CD14-positive monocyte (primary cell): Measurements from ENCODE around the gene TMEM200B. TPM values are rescaled to one million over a fixed set of nuclear protein-coding genes. Genes with fewer than 3 reads are reported as not detected.

Experiments used
- DNase-seq, 3 donors: peaks; one replicate each; pipeline ENCODE4 v3.0.0-alpha.2; 2011 to 2022
- H2AFZ ChIP-seq: 2 replicates; pipeline ENCODE4 v1.6.0; 2012; ENCODE audit warnings: mild to moderate bottlenecking, low read depth, low read length, inconsistent platforms; ENCODE audit not compliant: insufficient read depth, poor library complexity, severe bottlenecking
- H3K27ac ChIP-seq, 2 donors: 1 replicate in 1 of 2; 2 replicates in 1 of 2; pipeline ENCODE4 v1.5.1; 2012 to 2013; ENCODE audit warnings: low read length in 2 of 2, control low read depth in 1 of 2, inconsistent platforms in 1 of 2, low read depth in 1 of 2, mild to moderate bottlenecking in 1 of 2
- H3K27me3 ChIP-seq, 2 donors: one replicate each; pipeline versions ENCODE4 v1.6.0 to v1.6.1; 2011 to 2013; ENCODE audit warnings: low read length in 2 of 2; ENCODE audit not compliant: control insufficient read depth in 2 of 2, insufficient read depth in 2 of 2
- H3K36me3 ChIP-seq, 2 donors: replicated peaks in 1 of 2; 1 replicate in 1 of 2; 2 replicates in 1 of 2; pipeline versions ENCODE4 v1.5.1 to v1.6.1; 2012 to 2013; ENCODE audit warnings: low read length in 2 of 2, control low read depth in 1 of 2, inconsistent platforms in 1 of 2, mild to moderate bottlenecking in 1 of 2; ENCODE audit not compliant: insufficient read depth in 2 of 2, control insufficient read depth in 1 of 2
- H3K4me1 ChIP-seq, 2 donors: 1 replicate in 1 of 2; 2 replicates in 1 of 2; pipeline versions ENCODE4 v1.5.1 to v1.6.1; 2012 to 2013; ENCODE audit warnings: low read length in 2 of 2, control low read depth in 1 of 2, inconsistent platforms in 1 of 2, mild to moderate bottlenecking in 1 of 2, moderate library complexity in 1 of 2; ENCODE audit not compliant: insufficient read depth in 2 of 2, control insufficient read depth in 1 of 2
- H3K4me2 ChIP-seq: replicated peaks from 2 replicates; pipeline ENCODE3; 2012; ENCODE audit warnings: low read length, moderate library complexity, mild to moderate bottlenecking; ENCODE audit not compliant: poor library complexity, severe bottlenecking; ENCODE audit errors: extremely low read depth
- H3K4me3 ChIP-seq, 3 experiments: fragments of 200-600 bp in 1 of 3; sonication (generic) in 1 of 3; replicated peaks in 1 of 3; 1 replicate in 2 of 3; 2 replicates in 1 of 3; pipeline ENCODE4 v1.5.1; 2011 to 2013; ENCODE audit warnings: low read length in 3 of 3, mild to moderate bottlenecking in 3 of 3, control low read depth in 2 of 3, low read depth in 2 of 3, inconsistent platforms in 1 of 3, moderate library complexity in 1 of 3
- H3K79me2 ChIP-seq: 2 replicates; pipeline ENCODE4 v1.6.0; 2012; ENCODE audit warnings: mild to moderate bottlenecking, control low read depth, inconsistent platforms, low read length, moderate library complexity; ENCODE audit not compliant: insufficient read depth
- H3K9ac ChIP-seq: 2 replicates; pipeline ENCODE4 v1.6.0; 2017; ENCODE audit warnings: low read length, mild to moderate bottlenecking; ENCODE audit not compliant: insufficient read depth, poor library complexity, severe bottlenecking
- H3K9me3 ChIP-seq, 2 donors: replicated peaks in 1 of 2; 1 replicate in 1 of 2; 2 replicates in 1 of 2; pipeline versions ENCODE4 v1.5.1 to v1.6.1; 2012 to 2013; ENCODE audit warnings: low read length in 2 of 2, control low read depth in 1 of 2; ENCODE audit not compliant: control insufficient read depth in 1 of 2, insufficient read depth in 1 of 2
- H4K20me1 ChIP-seq: 2 replicates; pipeline ENCODE4 v1.6.0; 2012; ENCODE audit warnings: mild to moderate bottlenecking, low read length, control low read depth, moderate library complexity; ENCODE audit not compliant: insufficient read depth
- H3K27ac Mint-ChIP-seq, 7 donors: one replicate each; pipeline ENCODE4 v1.8.0; 2020; ENCODE audit warnings: mild to moderate bottlenecking in 7 of 7, mixed read lengths in 7 of 7, moderate library complexity in 6 of 7, inconsistent platforms in 2 of 7
- H3K27me3 Mint-ChIP-seq, 3 donors: one replicate each; pipeline ENCODE4 v1.8.0; 2021 to 2022; ENCODE audit warnings: low read depth in 3 of 3, mild to moderate bottlenecking in 3 of 3, mixed read lengths in 3 of 3, moderate library complexity in 3 of 3, inconsistent platforms in 1 of 3
- H3K36me3 Mint-ChIP-seq, 2 donors: one replicate each; pipeline ENCODE4 v1.8.0; 2020; ENCODE audit warnings: mixed read lengths in 2 of 2, inconsistent platforms in 1 of 2, mild to moderate bottlenecking in 1 of 2
- H3K4me1 Mint-ChIP-seq: one replicate; pipeline ENCODE4 v1.8.0; 2020; ENCODE audit warnings: mild to moderate bottlenecking, mixed read lengths
- H3K4me3 Mint-ChIP-seq, 2 donors: one replicate each; pipeline ENCODE4 v1.8.0; 2020; ENCODE audit warnings: mild to moderate bottlenecking in 2 of 2, mixed read lengths in 2 of 2, moderate library complexity in 1 of 2
- H3K9me3 Mint-ChIP-seq, 7 donors: one replicate each; pipeline ENCODE4 v1.8.0; 2020 to 2022; ENCODE audit warnings: mixed read lengths in 7 of 7, mild to moderate bottlenecking in 6 of 7, moderate library complexity in 6 of 7, inconsistent platforms in 2 of 7
- WGBS: methylation state at CpG from one replicate; pipeline ENCODE4 v1.1.5; 2013; ENCODE audit warnings: missing lambda C conversion rate; ENCODE audit not compliant: insufficient coverage; 5-methylcytosine and 5-hydroxymethylcytosine counted together
- intact Hi-C, 2 donors: fragments of 100-400 bp; cut with micrococcal nuclease; formaldehyde crosslinking; loops; one replicate each; pipeline versions ENCODE4 v1.15.0 to v1.15.1; 2023
- polyA plus RNA-seq, 3 donors: library from polyadenylated mRNA; depleted of rRNA in 1 of 3; unstranded in 2 of 3; stranded (reverse) in 1 of 3; fragments of 300-500 nt in 2 of 3; fragments of >200 nt in 1 of 3; fragmentation: Illumina TruSeq in 2 of 3; gene quantifications; 1 replicate in 2 of 3; 2 replicates in 1 of 3; pipeline ENCODE4 v1.2.3, GENCODE V29; 2012 to 2021
- TF ChIP-seq, protein P1 (sequence below): fragments of 200-600 bp; IDR thresholded peaks from one replicate; pipeline ENCODE4 v1.8.0; 2022; ENCODE audit warnings: antibody characterized with exemption, mild to moderate bottlenecking

TMEM200B gene
- polyA plus RNA-seq, 3 donors, result not detected

- no peak overlapping the region for H3K4me3 Mint-ChIP-seq
- peaks cover 69 to 94% of the 10 kb centered on the region in 2 donors for H3K36me3 ChIP-seq
- H4K20me1 ChIP-seq, result peaks cover 100% of the 10 kb centered on the region
Observed at GRCh38 chr1:29162476-29163138, 38.9 kb upstream of the TMEM200B start.

GRCh38 chr1:29162025-29162424 is 38.3 kb upstream of the TMEM200B start:
- no CpG with 5 or more reads among the region's 4 CpGs for WGBS
- Mint-ChIP-seq H3K4me3 (no peak overlapping the region), H3K4me1 (peaks cover 2% of the 10 kb centered on the region), H3K27ac (no peak overlapping the region), H3K27me3 (peaks cover 0 to 2% (median 0%) of the 10 kb centered on the region in 3 donors), H3K36me3 (peaks cover 61 to 74% of the 10 kb centered on the region in 2 donors), H3K9me3 (no peaks in the 10 kb centered on the region)
- Histone ChIP-seq H2AFZ (no peak overlapping the region), H3K27ac (peak overlapping the region in 1 of 2 donors; percentile 47), H3K27me3 (no peaks in the 10 kb centered on the region), H3K36me3 (peaks cover 73 to 94% of the 10 kb centered on the region in 2 donors), H3K9ac (no peak overlapping the region), H3K4me2 (no peak overlapping the region), H3K79me2 (peaks cover 72% of the 10 kb centered on the region), H3K4me3 (no peak overlapping the region), H3K9me3 (no peaks in the 10 kb centered on the region), H4K20me1 (peaks cover 100% of the 10 kb centered on the region), H3K4me1 (no peaks in the 10 kb centered on the region)
- intact Hi-C loops, result no loop called here
- DNase-seq, result no peak
- TF ChIP-seq, protein P1, sequence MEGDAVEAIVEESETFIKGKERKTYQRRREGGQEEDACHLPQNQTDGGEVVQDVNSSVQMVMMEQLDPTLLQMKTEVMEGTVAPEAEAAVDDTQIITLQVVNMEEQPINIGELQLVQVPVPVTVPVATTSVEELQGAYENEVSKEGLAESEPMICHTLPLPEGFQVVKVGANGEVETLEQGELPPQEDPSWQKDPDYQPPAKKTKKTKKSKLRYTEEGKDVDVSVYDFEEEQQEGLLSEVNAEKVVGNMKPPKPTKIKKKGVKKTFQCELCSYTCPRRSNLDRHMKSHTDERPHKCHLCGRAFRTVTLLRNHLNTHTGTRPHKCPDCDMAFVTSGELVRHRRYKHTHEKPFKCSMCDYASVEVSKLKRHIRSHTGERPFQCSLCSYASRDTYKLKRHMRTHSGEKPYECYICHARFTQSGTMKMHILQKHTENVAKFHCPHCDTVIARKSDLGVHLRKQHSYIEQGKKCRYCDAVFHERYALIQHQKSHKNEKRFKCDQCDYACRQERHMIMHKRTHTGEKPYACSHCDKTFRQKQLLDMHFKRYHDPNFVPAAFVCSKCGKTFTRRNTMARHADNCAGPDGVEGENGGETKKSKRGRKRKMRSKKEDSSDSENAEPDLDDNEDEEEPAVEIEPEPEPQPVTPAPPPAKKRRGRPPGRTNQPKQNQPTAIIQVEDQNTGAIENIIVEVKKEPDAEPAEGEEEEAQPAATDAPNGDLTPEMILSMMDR, result no peak

More at GRCh38 chr1:29162476-29163138, 38.9 kb upstream of the TMEM200B start:
- Mint-ChIP-seq H3K27me3 (peaks cover 0 to 2% (median 0%) of the 10 kb centered on the region in 3 donors), H3K9me3 (no peaks in the 10 kb centered on the region), H3K36me3 (peaks cover 59 to 74% of the 10 kb centered on the region in 2 donors), H3K27ac (no peak overlapping the region), H3K4me1 (peaks cover 2% of the 10 kb centered on the region)
- H3K9me3 ChIP-seq, result no peaks in the 10 kb centered on the region
- DNase-seq, result no peak
- no peaks in the 10 kb centered on the region for H3K4me1 ChIP-seq
- H3K4me3 ChIP-seq, result no peak overlapping the region
- TF ChIP-seq, protein P1, result no peak
- H3K9ac ChIP-seq, result no peak overlapping the region
- peaks cover 78% of the 10 kb centered on the region for H3K79me2 ChIP-seq
- intact Hi-C loops, result no loop called here
- no peak overlapping the region for H3K4me2 ChIP-seq
- 97% methylated on average over 7 of the region's 9 CpGs for WGBS
- H3K27ac ChIP-seq, result peak overlapping the region in 1 of 2 donors; percentile 47
- no peaks in the 10 kb centered on the region for H3K27me3 ChIP-seq
- H2AFZ ChIP-seq, result no peak overlapping the region
